AG10803 (cell line): ENCODE results near the gene PC.

Experiments
- DNase-seq: peaks from one replicate; pipeline ENCODE4 v3.0.0; 2010; ENCODE audit warnings: low read depth
- H3K4me3 ChIP-seq: 2 replicates; pipeline ENCODE4 v1.5.1; 2011; ENCODE audit warnings: mild to moderate bottlenecking, low read length, control low read depth
- TF ChIP-seq, protein P1 (sequence below): conservative IDR thresholded peaks from 2 replicates; pipeline ENCODE4 v1.5.1; 2011; ENCODE audit warnings: mild to moderate bottlenecking, low read length, control low read depth, inconsistent platforms

PC gene

DNA sequence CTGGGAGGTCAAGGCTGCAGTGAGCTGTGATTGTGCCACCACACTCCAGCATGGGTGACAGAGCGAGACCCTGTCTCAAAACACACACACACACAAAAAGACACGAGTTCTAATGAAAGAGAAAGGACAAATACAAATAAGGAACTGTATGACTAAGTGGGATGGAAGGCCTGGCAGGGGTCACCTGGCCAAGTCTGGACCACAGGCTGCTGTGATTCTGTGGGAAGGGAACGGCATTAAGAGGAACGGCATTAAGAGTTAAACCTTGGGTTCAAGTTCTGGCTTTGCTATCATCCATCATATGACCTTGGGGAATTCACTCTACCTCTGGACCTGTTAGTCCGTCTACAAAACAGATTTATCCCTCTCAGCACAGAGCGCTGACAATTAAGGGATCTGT, 53.6 kb downstream of the PC start:
- DNase-seq, result no peak
- no peak overlapping the region for H3K4me3 ChIP-seq
- TF ChIP-seq, protein P1, sequence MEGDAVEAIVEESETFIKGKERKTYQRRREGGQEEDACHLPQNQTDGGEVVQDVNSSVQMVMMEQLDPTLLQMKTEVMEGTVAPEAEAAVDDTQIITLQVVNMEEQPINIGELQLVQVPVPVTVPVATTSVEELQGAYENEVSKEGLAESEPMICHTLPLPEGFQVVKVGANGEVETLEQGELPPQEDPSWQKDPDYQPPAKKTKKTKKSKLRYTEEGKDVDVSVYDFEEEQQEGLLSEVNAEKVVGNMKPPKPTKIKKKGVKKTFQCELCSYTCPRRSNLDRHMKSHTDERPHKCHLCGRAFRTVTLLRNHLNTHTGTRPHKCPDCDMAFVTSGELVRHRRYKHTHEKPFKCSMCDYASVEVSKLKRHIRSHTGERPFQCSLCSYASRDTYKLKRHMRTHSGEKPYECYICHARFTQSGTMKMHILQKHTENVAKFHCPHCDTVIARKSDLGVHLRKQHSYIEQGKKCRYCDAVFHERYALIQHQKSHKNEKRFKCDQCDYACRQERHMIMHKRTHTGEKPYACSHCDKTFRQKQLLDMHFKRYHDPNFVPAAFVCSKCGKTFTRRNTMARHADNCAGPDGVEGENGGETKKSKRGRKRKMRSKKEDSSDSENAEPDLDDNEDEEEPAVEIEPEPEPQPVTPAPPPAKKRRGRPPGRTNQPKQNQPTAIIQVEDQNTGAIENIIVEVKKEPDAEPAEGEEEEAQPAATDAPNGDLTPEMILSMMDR, result no peak

DNA sequence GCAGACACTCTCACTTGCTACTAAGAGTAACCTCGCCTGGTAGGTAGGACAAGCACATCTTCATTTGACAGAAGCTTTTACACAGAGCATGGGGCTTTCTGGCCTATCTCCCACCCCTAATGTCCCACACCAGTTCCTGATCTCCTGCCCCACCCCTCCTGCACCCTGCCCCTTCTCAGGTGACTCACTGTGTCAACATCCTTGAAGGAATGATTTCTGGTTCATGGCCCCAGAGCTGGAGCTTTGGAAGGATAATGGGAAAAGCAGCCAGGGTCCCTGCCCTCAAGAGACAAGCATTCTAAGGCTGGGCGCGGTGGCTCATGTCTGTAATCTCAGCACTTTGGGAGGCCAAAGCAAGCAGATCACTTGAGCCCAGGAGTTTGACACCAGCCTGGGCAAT, 54.1 kb downstream of the PC start:
- H3K4me3 ChIP-seq, result no peak overlapping the region
- DNase-seq, result no peak
- TF ChIP-seq, protein P1, result no peak

DNA sequence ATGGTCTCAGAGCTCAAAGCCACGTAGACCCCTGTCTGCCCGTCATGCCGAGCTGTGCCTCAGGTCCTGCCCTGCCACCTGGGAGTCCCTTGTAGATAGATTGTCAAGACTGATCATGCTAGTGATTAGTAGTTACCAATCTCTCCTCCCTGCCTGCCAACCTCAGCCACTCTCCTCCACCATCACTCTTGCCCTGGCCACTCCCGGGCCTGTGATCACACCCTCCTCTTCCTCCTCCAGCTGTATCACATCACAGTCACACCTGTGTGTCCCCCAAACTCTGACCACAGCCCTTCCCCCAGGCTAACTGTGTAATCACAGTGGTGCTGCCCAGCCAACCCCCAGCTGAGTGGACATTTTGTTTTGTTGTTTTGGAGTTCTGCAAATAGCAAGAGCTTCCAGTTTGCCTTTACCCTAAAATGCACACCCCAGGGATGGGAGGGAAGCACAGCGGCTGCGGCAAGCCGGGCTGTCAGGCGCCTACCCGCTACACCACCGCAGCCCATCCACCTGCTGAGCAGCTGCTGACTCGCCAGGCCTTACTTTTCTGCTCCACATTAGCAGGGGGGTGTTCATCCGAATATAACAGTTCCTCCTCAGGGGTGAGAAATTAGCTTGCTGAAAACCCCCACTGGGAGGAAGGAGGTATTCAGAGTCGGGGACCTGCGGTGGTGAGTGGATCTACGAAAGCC, 55.6 kb downstream of the PC start:
- TF ChIP-seq, protein P1, result no peak
- DNase-seq, result no peak
- H3K4me3 ChIP-seq, result no peak overlapping the region

DNA sequence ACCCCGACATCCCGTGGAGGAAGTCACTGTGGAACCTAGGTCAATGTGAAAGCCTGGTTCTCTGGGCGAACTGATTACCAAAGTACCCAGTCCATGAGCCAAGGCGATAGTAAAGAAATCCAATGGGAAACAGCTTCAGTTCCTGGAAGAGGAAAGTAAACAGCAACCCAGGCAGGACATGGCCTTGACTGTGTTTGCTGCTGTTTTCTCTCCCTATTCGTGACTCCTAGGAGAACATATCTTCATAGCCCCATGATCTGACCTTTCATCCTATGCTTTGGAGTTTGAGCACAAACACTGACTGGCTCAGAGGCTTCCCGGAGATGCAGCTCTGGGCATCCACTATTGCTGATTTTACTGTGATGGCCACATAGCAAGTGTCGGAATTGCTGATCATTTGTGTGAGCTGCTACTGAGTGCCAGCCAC, 56.2 kb downstream of the PC start:
- no peak overlapping the region for H3K4me3 ChIP-seq
- TF ChIP-seq, protein P1, result no peak
- no peak for DNase-seq

DNA sequence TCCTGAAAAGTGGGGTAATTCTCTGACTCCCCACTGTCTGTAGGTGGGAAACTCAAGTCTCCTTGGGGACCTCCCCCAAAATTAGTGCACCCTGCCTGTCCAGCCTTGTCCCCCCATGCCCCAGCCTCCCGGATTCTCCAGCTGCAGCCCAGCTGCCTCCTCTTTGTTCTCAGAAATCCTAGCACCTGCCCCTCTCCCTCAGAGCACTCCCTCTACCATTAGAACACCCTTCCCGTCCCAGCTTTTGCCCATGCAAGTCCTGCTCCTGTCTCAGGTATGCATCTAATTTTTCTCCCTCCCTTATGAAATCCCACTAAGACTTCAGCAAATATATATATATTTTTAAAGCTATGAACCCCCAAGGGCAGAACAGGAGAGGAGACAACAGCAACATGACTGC, 64.0 kb downstream of the PC start:
- TF ChIP-seq, protein P1, result no peak
- H3K4me3 ChIP-seq, result no peak overlapping the region
- DNase-seq, result no peak

DNA sequence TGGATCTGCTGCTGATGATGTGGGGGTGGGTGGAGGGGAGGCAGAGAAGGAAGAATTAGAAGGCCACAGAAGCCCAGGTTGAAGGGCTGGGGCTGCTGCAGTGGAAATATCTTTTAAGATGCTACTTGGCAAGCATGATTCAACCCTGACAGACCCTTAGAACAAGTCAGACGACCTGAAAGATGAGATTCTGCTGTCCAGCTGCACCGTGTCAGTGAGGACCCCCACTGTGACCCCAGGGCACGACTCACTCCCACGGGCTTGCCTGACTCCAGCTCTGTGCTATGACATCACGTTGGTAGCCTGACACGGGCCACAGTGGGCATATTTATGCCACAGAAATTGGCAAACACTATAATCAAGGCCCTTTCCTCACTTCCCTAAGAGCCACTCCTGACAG, 65.3 kb downstream of the PC start:
- no peak overlapping the region for H3K4me3 ChIP-seq
- DNase-seq, result peak; percentile 25
- TF ChIP-seq, protein P1, result no peak

DNA sequence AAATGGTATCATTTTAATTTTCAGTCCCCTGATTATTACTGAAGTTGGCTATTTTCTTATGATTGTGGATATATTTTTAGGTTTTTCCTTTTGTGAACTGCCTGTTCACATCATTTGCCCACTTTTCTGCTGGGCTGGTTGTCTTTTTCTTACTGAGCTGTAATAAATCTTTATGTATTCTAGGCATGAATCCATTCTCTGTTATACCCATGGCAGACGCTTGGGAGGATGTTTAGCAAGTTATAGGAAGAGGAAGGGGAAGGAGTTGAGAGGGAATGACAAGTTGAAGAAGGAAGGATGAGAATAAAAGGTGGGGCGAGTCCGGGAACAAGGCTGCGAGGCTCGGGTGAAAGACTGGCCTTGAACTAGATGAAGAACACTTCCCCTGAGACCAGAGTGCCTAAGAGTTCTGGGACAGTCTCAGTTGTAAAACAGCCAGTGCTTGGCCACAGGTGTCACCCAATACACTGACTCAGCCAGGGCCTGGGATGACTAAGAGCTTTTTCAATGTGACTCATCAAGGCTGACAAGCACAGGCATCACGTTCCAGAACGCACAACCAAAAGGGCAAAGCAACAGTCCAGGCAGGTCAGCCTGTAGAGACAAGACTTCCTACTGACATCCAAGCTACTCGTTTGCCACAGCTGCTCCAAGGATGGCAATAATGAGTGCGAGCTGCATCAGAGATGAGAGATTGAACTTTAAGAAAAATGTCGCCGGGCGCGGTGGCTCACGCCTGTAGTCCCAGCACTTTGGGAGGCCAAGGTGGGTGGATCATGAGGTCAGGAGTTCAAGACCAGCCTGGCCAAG, 66.1 kb downstream of the PC start:
- no peak overlapping the region for H3K4me3 ChIP-seq
- peak; percentile 88 for DNase-seq
- TF ChIP-seq, protein P1, result 0 out of 2 replicates have a peak, but pooled peaks have one; percentile 4
